GM18499 (cell line): ENCODE results near the gene HRH3.

ENCODE experiments used
- ATAC-seq: cut with Tn5 transposase; IDR thresholded peaks from one replicate; pipeline ENCODE4 v1.9.1; 2021; ENCODE audit warnings: moderate number of reproducible peaks; ENCODE audit not compliant: insufficient read depth, unreplicated experiment

Gene HRH3

GRCh38 chr20:62232194-62232593 lies 12.1 kb upstream of the HRH3 start:
- ATAC-seq, result no peak

GRCh38 chr20:62231292-62231691 lies 11.2 kb upstream of the HRH3 start:
- no peak for ATAC-seq

- ATAC-seq, result no peak
Measured at GRCh38 chr20:62230696-62231095, 10.6 kb upstream of the HRH3 start.

- ATAC-seq, result no peak
Measured at GRCh38 chr20:62230276-62230675, 10.2 kb upstream of the HRH3 start.

DNA sequence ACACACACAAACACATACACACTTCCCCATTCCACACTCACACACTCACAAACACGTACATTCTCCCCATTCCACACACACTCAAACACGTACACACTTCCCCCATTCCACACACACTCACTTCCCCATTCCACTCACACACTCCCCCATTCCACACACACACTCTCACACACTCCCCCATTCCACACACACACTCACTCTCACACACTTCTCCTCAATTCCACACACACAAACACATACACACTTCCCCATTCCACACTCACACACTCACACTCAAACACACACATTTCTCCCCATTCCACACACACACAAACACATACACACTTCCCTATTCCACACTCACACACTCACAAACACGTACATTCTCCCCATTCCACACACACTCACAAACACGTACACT lies 9.6 kb upstream of the HRH3 start:
- ATAC-seq, result no peak

DNA sequence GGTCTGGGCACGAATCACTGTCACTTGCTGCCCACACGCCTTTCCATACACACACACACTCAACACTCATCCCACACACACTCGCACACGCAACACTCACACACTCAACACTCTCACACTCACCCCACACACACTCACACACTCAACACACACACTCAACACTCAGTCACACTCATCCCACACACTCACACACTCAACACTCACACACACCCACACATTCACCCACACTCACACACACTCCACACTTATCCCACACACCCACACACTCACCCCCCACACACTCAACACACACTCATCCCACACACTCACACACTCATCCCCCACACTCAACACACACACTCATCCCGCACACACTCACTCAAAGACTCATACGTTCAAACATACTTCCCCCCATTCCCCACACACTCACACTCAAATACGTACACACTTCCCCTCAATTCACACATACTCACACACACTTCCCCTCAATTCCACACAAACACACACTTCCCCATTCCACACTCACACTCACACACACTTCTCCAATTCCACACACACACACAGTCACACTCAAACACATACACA lies 9.0 kb upstream of the HRH3 start:
- ATAC-seq, result no peak

- ATAC-seq, result no peak
Measured at GRCh38 chr20:62227977-62228958, 8.2 kb upstream of the HRH3 start.

DNA sequence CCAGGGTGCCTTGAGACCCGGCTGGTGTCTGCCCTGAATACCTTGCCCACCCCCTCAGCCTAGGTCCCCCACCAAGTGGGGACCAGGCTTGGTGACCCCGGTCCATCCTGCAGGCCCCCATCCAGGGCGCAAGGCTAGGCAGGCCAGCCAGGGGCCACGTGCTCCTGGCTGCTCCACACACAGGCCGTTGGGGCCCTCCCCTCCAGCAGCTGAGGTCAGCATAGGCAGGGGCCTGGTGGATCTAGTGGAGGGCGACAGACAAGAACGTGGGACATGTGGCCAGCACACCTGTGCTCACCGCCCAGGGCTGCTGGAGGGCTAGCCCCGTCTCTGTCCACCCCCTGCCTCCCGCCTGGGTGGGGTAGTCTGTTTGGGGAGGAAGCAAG lies 7.5 kb upstream of the HRH3 start:
- no peak for ATAC-seq

GRCh38 chr20:62226707-62227590 lies 6.9 kb upstream of the HRH3 start:
- ATAC-seq, result no peak

DNA sequence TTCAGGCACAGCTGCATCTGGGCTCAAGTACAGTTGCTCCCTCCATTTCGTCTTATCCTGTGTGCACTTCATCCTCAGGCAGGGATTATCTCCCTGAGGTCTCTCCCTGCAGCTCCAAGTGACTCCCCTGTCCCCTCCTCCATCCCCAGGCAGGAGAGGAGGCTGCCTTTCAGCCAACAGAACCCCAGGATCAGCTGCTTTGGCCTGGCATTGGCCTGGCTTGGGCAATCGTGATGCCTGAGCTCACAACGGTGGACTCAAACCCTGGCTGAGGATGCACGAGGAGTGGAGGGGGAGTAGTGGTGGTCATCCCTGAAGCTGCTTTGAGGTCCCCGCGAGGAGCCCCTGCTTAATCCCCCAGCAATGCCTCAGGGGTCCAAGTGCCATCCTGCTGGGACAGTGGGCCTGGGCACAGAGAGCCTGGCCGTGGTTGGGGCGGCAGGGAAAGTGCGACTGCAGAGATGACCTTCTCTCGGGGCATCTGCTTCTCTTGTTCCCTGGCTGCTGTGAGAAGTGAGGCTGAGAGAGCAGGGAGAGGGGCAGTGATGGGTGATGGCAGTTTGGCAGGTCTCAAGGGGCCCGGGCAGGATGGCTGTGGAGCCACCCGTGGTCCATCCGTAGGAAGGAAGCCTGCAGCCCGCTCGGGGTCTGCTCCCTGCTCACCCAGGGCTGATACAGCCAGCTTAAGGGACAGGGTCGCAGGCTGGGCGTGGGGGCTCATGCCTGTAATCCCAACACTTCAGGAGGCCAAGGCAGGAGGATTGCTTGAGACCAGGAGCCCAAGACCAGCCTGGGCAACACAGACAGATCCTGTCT lies 6.0 kb upstream of the HRH3 start:
- ATAC-seq, result no peak

DNA sequence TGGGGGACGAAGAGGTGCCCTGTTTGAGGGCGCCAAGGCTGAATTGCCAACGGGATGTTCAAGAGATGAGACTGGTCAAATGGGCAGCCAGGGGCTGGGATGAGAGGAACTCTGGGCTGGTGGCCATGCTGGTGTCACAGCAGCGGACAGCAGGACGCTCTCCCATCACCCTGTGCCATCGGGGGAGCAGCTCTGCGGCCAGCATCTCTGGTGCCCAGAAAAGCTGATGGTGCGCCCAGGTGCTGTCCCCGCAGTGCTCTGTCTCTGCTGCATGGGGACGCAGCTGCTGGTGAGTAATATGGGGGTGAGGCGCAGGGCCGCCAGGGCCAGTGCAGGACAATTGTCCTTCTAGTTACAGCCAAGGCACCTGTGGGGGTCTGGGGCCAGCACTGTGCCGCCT lies 4.9 kb upstream of the HRH3 start:
- no peak for ATAC-seq

GRCh38 chr20:62224113-62224855 lies 4.2 kb upstream of the HRH3 start:
- no peak for ATAC-seq

GRCh38 chr20:62223571-62223970 lies 3.5 kb upstream of the HRH3 start:
- ATAC-seq, result no peak

DNA sequence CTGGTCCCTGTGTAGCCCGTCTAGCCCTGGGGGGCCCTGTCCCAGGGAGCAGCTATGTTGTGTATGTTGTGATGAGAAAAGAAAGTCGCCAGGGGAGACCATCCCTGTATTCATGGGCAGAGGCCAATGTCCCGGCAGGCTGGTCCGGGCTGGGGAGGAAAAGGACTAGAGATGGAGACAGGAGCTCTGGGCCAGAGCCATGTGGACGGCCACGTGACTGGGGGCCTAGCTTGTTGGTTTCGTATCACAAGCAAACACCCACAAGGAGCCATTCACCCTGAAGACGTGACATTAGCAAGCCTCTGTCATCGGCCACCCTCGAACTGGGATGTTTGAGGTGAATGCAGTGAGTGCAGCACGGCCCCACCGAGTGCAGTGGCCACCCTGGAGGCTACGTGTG lies 2.9 kb upstream of the HRH3 start:
- no peak for ATAC-seq

DNA sequence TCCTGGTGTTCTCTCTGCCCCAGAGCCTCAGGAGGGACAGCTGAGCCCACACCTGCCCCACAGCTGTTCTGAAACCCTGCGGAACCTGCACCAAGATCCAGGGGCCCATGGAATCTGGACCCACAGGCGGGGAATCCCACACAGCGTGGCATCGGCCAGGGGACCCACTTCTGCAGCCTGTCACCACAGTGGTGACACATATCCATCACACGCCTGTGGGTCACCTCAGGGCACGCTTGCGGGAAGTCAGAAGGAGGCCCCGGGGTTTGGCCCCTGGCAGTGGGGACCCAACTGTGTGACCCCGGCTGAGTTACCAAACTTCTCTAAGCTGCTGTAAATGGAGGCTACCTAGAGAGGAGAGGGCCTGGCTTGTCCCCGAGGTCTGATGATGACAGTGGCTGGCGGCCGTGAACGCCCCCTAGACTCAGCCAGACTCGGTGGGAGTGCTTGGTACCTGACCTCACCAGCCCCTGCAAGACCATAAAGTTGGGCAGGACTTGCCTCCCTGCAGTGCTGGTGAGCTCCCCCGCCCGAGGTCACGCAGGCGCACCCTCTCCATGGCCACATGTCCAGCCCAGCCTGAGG lies 2.3 kb upstream of the HRH3 start:
- ATAC-seq, result no peak

- ATAC-seq, result no peak
Measured at GRCh38 chr20:62220666-62221568, 839 bp upstream of the HRH3 start.

DNA sequence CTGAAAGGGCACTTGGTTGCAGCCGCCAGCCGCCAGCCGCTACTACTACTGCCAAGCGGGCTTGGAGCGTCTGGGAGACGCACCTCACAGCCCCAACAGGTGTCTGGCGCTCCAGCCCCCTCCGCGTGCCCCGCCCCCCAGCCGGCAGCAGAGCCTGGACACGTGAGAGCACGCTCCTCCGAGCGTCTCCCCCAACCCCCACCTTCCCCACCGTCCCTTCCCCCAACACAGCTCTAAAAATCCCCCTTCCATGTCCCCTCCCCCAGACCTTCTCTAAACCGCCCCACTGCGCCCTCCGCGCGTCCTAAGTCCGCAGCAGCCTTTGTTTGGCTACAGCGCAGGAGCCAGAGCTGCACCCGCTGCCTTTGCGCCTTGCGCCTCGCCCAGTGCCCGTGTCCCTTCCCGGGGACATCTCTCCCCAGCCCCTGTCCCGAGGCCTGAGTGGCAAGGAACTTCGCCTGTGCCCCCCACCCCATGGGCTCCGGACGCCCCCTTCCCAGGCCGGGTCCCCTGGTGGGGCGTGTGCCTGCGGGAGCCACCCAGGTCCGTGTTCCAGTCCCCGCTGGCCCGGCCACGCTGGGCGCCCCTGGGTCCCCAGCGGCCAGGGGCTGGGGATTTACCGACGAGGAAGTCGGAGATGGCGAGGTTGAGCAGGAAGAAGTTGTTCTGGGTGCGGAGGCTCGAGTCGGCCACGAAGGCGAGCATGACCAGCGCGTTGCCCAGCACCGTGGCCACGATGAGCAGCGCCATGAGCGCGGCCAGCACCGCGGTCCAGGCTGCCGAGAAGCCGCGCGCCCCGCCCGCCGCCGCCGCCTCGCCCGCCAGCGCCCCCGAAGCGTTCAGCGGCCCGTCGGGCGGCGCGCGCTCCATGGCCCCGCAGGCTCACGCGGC lies 732 bp downstream of the HRH3 start:
- ATAC-seq, result no peak
